Keratinocyte (primary cell): ENCODE data around the gene MEF2B. TPM values are rescaled to one million over a fixed set of nuclear protein-coding genes. Genes with fewer than 3 reads are reported as not detected.

Experiments used
- DNase-seq: peaks from one replicate; pipeline ENCODE4 v3.0.0-alpha.2; 2011; ENCODE audit warnings: low read depth, missing footprints, low spot score
- FAIRE-seq: peaks from 2 replicates; lab custom pipeline; 2011; peaks lifted over from hg19 to GRCh38; lab: Jason Lieb, UNC
- H2AFZ ChIP-seq: 2 replicates; pipeline ENCODE4 v1.6.0; 2012; ENCODE audit warnings: low read length, control low read depth, inconsistent platforms; ENCODE audit not compliant: control insufficient read depth
- H3K27ac ChIP-seq: 2 replicates; pipeline ENCODE4 v1.5.1; 2011; ENCODE audit warnings: low read length; ENCODE audit not compliant: control insufficient read depth, insufficient read depth
- H3K27me3 ChIP-seq: 3 replicates; pipeline ENCODE4 v1.6.0; 2011; ENCODE audit warnings: low read length; ENCODE audit not compliant: control insufficient read depth, insufficient read depth; ENCODE audit errors: extremely low read depth
- H3K36me3 ChIP-seq, 2 experiments: 2 replicates in 1 of 2; 3 replicates in 1 of 2; pipeline ENCODE4 v1.5.1; 2011; ENCODE audit warnings: low read length in 2 of 2, mild to moderate bottlenecking in 1 of 2; ENCODE audit not compliant: control insufficient read depth in 2 of 2, insufficient read depth in 2 of 2; ENCODE audit errors: extremely low read depth in 1 of 2
- H3K4me1 ChIP-seq: 3 replicates; pipeline ENCODE4 v1.5.1; 2011; ENCODE audit warnings: low read length; ENCODE audit not compliant: control insufficient read depth, insufficient read depth; ENCODE audit errors: extremely low read depth
- H3K4me2 ChIP-seq: 3 replicates; pipeline ENCODE4 v1.6.0; 2011; ENCODE audit warnings: low read depth, low read length; ENCODE audit not compliant: control insufficient read depth, insufficient read depth; ENCODE audit errors: extremely low read depth
- H3K4me3 ChIP-seq, 3 experiments: fragments of 200-600 bp in 1 of 3; sonication (generic) in 1 of 3; 2 replicates in 2 of 3; 3 replicates in 1 of 3; pipeline ENCODE4 v1.5.1; 2011 to 2016; ENCODE audit warnings: low read length in 3 of 3, mild to moderate bottlenecking in 3 of 3, control low read depth in 2 of 3, inconsistent platforms in 1 of 3, low read depth in 1 of 3, mixed read lengths in 1 of 3, mixed run types in 1 of 3, moderate library complexity in 1 of 3; ENCODE audit not compliant: control insufficient read depth in 2 of 3, insufficient read depth in 2 of 3; ENCODE audit errors: extremely low read depth in 1 of 3
- H3K79me2 ChIP-seq: 2 replicates; pipeline ENCODE4 v1.6.0; 2012; ENCODE audit warnings: low read length; ENCODE audit not compliant: control insufficient read depth, insufficient read depth
- H3K9ac ChIP-seq: 3 replicates; pipeline ENCODE4 v1.6.0; 2011; ENCODE audit warnings: low read length; ENCODE audit not compliant: control insufficient read depth, insufficient read depth; ENCODE audit errors: extremely low read depth
- H3K9me1 ChIP-seq: 3 replicates; pipeline ENCODE4 v1.6.0; 2011; ENCODE audit warnings: low read length; ENCODE audit not compliant: control insufficient read depth, insufficient read depth; ENCODE audit errors: extremely low read depth
- H3K9me3 ChIP-seq: 2 replicates; pipeline ENCODE4 v1.5.1; 2012; ENCODE audit warnings: low read depth, low read length; ENCODE audit not compliant: control insufficient read depth
- H4K20me1 ChIP-seq: 3 replicates; pipeline ENCODE4 v1.6.0; 2011; ENCODE audit warnings: low read length; ENCODE audit not compliant: control insufficient read depth, insufficient read depth; ENCODE audit errors: extremely low read depth
- EZH2 ChIP-seq: IDR thresholded peaks from one replicate; pipeline ENCODE4 v1.6.1; 2012; ENCODE audit warnings: inconsistent platforms, mild to moderate bottlenecking, low read length, moderate library complexity
- dilution Hi-C: fragments of 300-500 bp; cut with MboI; formaldehyde crosslinking; loops from one replicate; pipeline ENCODE4 v1.7.0; 2020; ENCODE audit warnings: low sequenced_read_pairs; ENCODE audit not compliant: extremely low pct_ligation_motif_present
- polyA plus RNA-seq, 5 experiments: library from polyadenylated mRNA; depleted of rRNA in 3 of 5; stranded (reverse) in 3 of 5; stranded (forward) in 1 of 5; unstranded in 1 of 5; fragments of >200 nt; gene quantifications; 1 replicate in 1 of 5; 2 replicates in 3 of 5; 3 replicates in 1 of 5; pipeline versions ENCODE4 v1.2.1 to v1.2.3, GENCODE V29; 2011 to 2012; ENCODE audit warnings: missing spikeins in 2 of 5, low read depth in 1 of 5, low replicate concordance in 1 of 5
- TF ChIP-seq, protein P1 (sequence below), 3 experiments: IDR thresholded peaks in 1 of 3; conservative IDR thresholded peaks in 1 of 3; optimal IDR thresholded peaks in 1 of 3; 2 replicates in 2 of 3; 3 replicates in 1 of 3; pipeline versions ENCODE3 to v1.5.1; 2011; ENCODE audit warnings: low read length in 3 of 3, mild to moderate bottlenecking in 3 of 3, moderate library complexity in 2 of 3, control low read depth in 1 of 3, inconsistent platforms in 1 of 3; ENCODE audit not compliant: insufficient read depth in 2 of 3; ENCODE audit errors: extremely low read depth in 1 of 3

MEF2B gene
- polyA plus RNA-seq, 1 donor (not counting 4 experiments of a cell fraction or from before 2014, with no cell fraction given) = 0.05 TPM

DNA sequence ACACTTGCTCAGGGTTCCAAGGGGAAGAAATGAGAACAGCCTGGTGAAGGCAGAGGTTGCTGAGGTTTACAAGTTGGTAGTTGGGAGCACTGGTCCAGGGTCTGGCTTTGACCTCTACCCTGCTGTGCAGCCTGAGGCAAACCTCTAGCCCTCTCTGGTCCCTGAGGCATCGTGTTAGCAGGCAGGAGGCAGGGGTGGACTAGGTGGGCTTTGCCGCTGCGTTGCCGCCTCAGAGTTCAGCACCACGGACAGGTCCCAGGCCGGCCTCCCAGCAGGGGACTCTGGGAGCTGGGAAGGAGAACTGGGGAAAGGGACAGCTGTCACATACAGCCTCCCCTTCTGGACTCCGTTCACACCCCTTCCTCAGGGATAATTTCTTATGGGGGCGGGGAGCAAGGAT, 44.8 kb upstream of the MEF2B start:
- dilution Hi-C loops = no loop called here
- no peak for DNase-seq
- Histone ChIP-seq H3K27ac (no peak overlapping the region), H3K36me3 (no peaks in the 10 kb centered on the region), H3K4me3 (no peak overlapping the region), H3K9me3 (no peaks in the 10 kb centered on the region), H4K20me1 (no peaks in the 10 kb centered on the region), H3K79me2 (no peaks in the 10 kb centered on the region), H3K9me1 (no peaks in the 10 kb centered on the region), H2AFZ (no peak overlapping the region), H3K9ac (no peak overlapping the region), H3K4me2 (no peak overlapping the region), H3K4me1 (no peaks in the 10 kb centered on the region), H3K27me3 (peaks cover 33% of the 10 kb centered on the region)
- TF ChIP-seq EZH2 = no peak
- TF ChIP-seq, protein P1, sequence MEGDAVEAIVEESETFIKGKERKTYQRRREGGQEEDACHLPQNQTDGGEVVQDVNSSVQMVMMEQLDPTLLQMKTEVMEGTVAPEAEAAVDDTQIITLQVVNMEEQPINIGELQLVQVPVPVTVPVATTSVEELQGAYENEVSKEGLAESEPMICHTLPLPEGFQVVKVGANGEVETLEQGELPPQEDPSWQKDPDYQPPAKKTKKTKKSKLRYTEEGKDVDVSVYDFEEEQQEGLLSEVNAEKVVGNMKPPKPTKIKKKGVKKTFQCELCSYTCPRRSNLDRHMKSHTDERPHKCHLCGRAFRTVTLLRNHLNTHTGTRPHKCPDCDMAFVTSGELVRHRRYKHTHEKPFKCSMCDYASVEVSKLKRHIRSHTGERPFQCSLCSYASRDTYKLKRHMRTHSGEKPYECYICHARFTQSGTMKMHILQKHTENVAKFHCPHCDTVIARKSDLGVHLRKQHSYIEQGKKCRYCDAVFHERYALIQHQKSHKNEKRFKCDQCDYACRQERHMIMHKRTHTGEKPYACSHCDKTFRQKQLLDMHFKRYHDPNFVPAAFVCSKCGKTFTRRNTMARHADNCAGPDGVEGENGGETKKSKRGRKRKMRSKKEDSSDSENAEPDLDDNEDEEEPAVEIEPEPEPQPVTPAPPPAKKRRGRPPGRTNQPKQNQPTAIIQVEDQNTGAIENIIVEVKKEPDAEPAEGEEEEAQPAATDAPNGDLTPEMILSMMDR (optimal IDR thresholded peaks at IDR 0.05 in 1 of 3, IDR thresholded peaks at IDR 0.05 in 1 of 3, conservative IDR thresholded peaks at IDR 0.05 in 1 of 3; ENCODE audit: extremely low read depth in 1 of 3, insufficient read depth in 2 of 3, low read length in 3 of 3) = no peak
- no peak for FAIRE-seq

DNA sequence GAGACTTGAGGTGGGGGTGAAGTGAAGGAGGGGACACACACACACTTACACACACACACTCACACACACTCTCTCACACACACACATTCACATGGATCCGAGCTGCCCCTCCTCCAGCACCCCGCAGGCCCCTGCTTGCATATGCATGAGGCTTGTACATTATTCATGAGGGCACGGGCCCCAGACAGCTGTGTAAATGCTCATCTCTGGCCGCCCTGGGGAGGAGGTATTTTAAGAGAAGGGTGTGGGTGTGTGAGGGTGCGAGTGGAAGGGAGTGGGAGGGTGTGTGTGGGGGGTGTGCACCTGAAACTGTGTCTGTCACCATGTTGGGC, 44.1 kb upstream of the MEF2B start:
- Histone ChIP-seq H3K4me2 (no peak overlapping the region), H3K27me3 (peaks cover 33% of the 10 kb centered on the region), H3K27ac (no peak overlapping the region), H4K20me1 (no peaks in the 10 kb centered on the region), H3K4me1 (no peaks in the 10 kb centered on the region), H3K9ac (no peak overlapping the region), H3K36me3 (no peaks in the 10 kb centered on the region), H3K9me3 (no peaks in the 10 kb centered on the region), H3K9me1 (no peaks in the 10 kb centered on the region), H2AFZ (no peak overlapping the region), H3K4me3 (no peak overlapping the region), H3K79me2 (no peaks in the 10 kb centered on the region)
- dilution Hi-C loops = no loop called here
- DNase-seq = no peak
- TF ChIP-seq EZH2 = no peak
- TF ChIP-seq, protein P1 (optimal IDR thresholded peaks at IDR 0.05 in 1 of 3, IDR thresholded peaks at IDR 0.05 in 1 of 3, conservative IDR thresholded peaks at IDR 0.05 in 1 of 3; ENCODE audit: extremely low read depth in 1 of 3, insufficient read depth in 2 of 3, low read length in 3 of 3) = no peak
- no peak for FAIRE-seq
